Upper lobe of right lung (tissue), 1 donor: Measurements from ENCODE around the gene FBXW11. TPM values are rescaled to one million over a fixed set of nuclear protein-coding genes. Genes with fewer than 3 reads are reported as not detected.

Source experiments
- ATAC-seq: fragments of 200-7000 bp; cut with Tn5 transposase; one replicate; pipeline ENCODE4 v1.9.1; 2020; ENCODE audit warnings: mild to moderate bottlenecking, moderate library complexity
- DNase-seq: peaks from one replicate; pipeline ENCODE4 v3.0.0-alpha.2; 2020
- H3K27ac ChIP-seq: fragments of 200-600 bp; one replicate; pipeline ENCODE4 v1.8.0; 2022
- H3K27me3 ChIP-seq: fragments of 200-600 bp; one replicate; pipeline ENCODE4 v1.8.0; 2022; ENCODE audit warnings: mild to moderate bottlenecking
- H3K36me3 ChIP-seq: fragments of 200-600 bp; one replicate; pipeline ENCODE4 v1.8.0; 2022
- H3K4me1 ChIP-seq: fragments of 200-600 bp; one replicate; pipeline ENCODE4 v1.8.0; 2022
- H3K4me3 ChIP-seq: fragments of 200-600 bp; one replicate; pipeline ENCODE4 v1.8.0; 2022; ENCODE audit warnings: mild to moderate bottlenecking
- H3K9me3 ChIP-seq: fragments of 200-600 bp; one replicate; pipeline ENCODE4 v1.8.0; 2022
- intact Hi-C: fragments of 100-400 bp; cut with DNase I; formaldehyde crosslinking; loops from one replicate; pipeline ENCODE4 v1.11.0; 2022
- total RNA-seq: library from RNA; stranded (reverse); fragmentation: NEBNext Ultra II Directional; extraction: Animal tissue kit (Norgen Biotek cat#: 25700); gene quantifications from one replicate; pipeline ENCODE4 v1.2.1, GENCODE V29; 2021
- TF ChIP-seq, protein P1 (sequence below): fragments of 200-600 bp; IDR thresholded peaks from one replicate; pipeline ENCODE4 v1.8.0; 2022; ENCODE audit warnings: antibody characterized with exemption
- donor health status: DM: no; HTN: yes; CAD: no; lungs with severe emphysema.

FBXW11 gene
- total RNA-seq, 1 donor from 2014 or later, result 61.8 TPM

DNA sequence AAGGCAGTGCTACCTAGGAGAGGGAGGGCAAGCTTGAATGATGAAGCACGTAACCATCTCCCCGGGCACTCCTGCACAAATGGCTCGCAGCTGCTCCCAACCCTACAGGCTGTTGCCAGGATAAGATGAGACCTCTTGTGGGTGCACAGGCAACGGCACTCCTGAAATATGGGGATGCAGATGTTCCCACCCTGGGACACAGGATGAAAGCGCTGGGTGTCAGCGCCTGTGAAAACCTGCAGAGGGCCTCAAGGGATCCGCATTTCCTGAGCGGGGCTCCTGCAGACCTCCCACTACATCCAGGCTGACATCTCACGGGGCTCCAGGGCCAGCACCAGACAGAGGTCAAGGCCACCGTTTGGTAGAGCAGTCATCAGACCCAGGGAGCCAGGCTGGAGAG lies 160.1 kb downstream of the FBXW11 start:
- TF ChIP-seq, protein P1, sequence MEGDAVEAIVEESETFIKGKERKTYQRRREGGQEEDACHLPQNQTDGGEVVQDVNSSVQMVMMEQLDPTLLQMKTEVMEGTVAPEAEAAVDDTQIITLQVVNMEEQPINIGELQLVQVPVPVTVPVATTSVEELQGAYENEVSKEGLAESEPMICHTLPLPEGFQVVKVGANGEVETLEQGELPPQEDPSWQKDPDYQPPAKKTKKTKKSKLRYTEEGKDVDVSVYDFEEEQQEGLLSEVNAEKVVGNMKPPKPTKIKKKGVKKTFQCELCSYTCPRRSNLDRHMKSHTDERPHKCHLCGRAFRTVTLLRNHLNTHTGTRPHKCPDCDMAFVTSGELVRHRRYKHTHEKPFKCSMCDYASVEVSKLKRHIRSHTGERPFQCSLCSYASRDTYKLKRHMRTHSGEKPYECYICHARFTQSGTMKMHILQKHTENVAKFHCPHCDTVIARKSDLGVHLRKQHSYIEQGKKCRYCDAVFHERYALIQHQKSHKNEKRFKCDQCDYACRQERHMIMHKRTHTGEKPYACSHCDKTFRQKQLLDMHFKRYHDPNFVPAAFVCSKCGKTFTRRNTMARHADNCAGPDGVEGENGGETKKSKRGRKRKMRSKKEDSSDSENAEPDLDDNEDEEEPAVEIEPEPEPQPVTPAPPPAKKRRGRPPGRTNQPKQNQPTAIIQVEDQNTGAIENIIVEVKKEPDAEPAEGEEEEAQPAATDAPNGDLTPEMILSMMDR, result no peak
- intact Hi-C loops, result no loop called here
- Histone ChIP-seq H3K9me3 (no peaks in the 10 kb centered on the region), H3K27ac (no peak overlapping the region), H3K36me3 (no peaks in the 10 kb centered on the region), H3K4me1 (peaks cover 9% of the 10 kb centered on the region), H3K27me3 (no peaks in the 10 kb centered on the region), H3K4me3 (no peak overlapping the region)
- no peak for ATAC-seq
- no peak for DNase-seq

DNA sequence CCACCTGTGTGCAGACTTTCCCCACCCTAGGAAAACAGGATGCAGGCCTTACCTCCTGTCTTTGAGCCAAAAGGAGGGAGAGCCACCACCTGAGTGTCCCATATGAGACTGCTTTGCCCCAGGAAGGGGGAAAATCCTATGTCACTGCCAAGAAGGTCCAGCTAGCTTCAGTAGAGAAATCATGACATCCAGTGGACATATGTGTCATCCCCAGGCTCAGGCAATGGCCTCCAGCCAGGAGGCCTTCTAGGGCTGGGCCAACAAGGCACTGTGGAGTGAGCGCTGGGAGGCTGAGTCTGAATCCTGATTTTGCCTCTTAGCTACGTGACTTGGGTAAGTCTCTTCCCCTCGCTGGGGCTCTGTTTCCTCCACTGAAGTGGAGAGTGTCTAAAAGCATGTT lies 160.6 kb downstream of the FBXW11 start:
- no peaks in the 10 kb centered on the region for H3K27me3 ChIP-seq
- intact Hi-C loops, result no loop called here
- peak; percentile 8 for ATAC-seq
- no peak for DNase-seq
- TF ChIP-seq, protein P1, result no peak
- no peaks in the 10 kb centered on the region for H3K36me3 ChIP-seq
- H3K4me1 ChIP-seq, result peaks cover 9% of the 10 kb centered on the region
- no peak overlapping the region for H3K27ac ChIP-seq
- no peak overlapping the region for H3K4me3 ChIP-seq
- no peaks in the 10 kb centered on the region for H3K9me3 ChIP-seq

DNA sequence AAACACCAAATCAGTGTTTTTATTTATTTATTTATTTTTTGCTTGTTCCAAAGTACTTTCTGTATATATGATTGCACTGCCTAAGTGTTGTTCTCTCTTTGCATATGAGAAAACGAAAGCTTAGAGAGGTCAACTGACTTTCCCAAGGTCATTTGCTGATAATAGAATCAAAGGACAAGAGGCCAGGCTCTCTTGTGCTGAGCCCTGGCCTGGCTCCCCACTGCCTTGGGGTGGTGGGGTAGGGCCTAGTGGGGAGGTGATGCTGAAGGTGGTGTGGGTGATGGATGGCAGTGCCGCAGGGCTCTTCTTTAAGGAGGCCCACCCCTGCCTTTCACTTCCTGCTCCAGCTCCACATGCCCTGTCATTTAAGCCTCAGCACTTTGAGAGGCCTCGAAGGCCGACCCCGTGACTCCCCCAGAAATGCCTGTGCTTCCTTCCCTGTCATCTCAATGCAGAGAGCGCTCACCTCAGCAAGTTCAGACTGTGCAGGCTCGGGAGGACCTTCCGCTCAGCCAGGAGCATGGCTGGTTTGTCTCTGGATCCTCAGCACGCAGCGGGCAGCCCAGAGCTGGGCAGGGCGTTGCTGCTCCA lies 161.3 kb downstream of the FBXW11 start:
- no peak for DNase-seq
- no peaks in the 10 kb centered on the region for H3K9me3 ChIP-seq
- no peak for ATAC-seq
- no peak overlapping the region for H3K27ac ChIP-seq
- intact Hi-C loops, result no loop called here
- peaks cover 9% of the 10 kb centered on the region for H3K4me1 ChIP-seq
- H3K36me3 ChIP-seq, result no peaks in the 10 kb centered on the region
- H3K27me3 ChIP-seq, result no peaks in the 10 kb centered on the region
- no peak overlapping the region for H3K4me3 ChIP-seq
- TF ChIP-seq, protein P1, result no peak

DNA sequence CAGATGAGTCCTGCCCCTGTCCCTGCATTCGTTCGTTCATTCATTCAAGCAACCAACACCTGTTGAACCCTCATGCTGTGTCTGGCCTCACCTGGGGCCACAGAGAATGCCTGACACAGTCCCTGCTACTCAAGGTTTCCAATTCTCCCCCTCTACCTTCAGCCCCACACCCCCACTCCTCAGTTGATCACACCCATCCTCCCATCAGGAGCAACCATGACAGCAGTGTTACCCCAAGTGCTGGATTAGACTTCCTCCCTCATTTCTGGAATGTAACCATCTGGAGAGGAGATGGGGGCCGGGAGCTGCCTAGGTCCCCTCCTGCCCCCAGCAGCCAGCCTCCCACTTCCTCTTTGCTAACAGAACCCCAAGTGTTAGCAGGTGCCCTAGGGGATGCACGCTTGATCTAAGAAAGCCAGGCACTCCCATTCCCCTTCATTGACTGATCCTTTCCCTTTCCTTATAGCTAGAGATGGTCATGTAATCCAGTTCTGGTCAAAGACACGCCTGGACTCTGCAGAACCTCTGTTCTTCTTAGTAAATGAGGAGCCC lies 163.6 kb downstream of the FBXW11 start:
- Histone ChIP-seq H3K4me3 (no peak overlapping the region), H3K9me3 (no peaks in the 10 kb centered on the region), H3K4me1 (peaks cover 9% of the 10 kb centered on the region), H3K36me3 (no peaks in the 10 kb centered on the region), H3K27ac (no peak overlapping the region), H3K27me3 (no peaks in the 10 kb centered on the region)
- intact Hi-C loops, result no loop called here
- ATAC-seq (no peak), DNase-seq (no peak)
- TF ChIP-seq, protein P1, result no peak

DNA sequence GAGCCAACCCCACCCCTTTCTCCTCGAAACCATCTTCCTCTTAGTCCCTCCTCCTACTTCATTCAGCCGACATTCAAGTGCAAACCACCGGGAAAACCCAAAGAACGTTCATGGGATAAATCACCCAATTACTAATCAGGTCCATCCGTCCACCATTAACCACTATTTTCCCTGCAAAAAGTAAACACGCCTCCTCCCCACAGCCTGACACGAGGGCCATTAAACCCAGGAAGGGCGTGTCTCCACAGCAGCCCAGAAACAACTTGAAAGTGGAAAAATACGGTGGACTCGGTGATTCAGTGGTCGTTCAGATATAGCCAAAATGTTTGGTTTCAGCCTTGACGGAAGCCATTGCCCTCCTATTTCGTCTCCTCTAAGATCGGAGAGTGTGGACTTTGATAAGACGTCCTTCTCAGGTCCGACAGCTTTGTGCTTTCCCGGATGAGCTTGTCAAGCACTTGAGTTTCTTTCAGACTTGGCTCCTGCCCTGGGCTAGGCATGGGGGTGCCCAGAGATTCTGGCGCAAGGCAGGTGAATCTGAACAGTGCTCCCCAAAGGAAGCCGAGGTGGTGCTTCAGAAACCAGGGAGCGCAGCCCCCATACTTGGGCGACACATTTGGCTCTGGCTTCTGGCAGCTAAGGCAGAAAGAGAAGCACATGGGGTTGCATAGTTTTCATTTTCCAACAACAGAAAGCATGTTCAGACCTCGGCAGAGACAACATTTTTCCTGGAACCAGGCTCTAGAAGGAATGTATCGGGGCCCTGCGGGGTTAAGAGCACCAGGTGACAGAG lies 164.3 kb downstream of the FBXW11 start:
- Histone ChIP-seq H3K4me3 (peak overlapping the region; percentile 10), H3K4me1 (peaks cover 9% of the 10 kb centered on the region), H3K36me3 (no peaks in the 10 kb centered on the region), H3K27ac (no peak overlapping the region), H3K9me3 (no peaks in the 10 kb centered on the region), H3K27me3 (no peaks in the 10 kb centered on the region)
- DNase-seq (no peak), ATAC-seq (peak; percentile 18)
- intact Hi-C loops, result no loop called here
- TF ChIP-seq, protein P1, result no peak
